CD4-positive, alpha-beta T cell treated with Interleukin-10 for 1 hour (primary cell): ENCODE measurements around the gene MYNN.
"Not testable (repeated sequence)": the region's sequence is repeated elsewhere in the genome, so short reads cannot be mapped to it uniquely, and the experiment has no call there.

Experiments used
- DNase-seq: peaks from one replicate; pipeline ENCODE4 v3.0.0-alpha.2; 2020

The MYNN gene

GRCh38 chr3:169772897-169773816, at the start of gene MYNN:
MYNN (plus strand) TSS chr3:169773396; CDS start chr3:169774296, 900 bp downstream.
- DNase-seq, result peak; percentile 92

GRCh38 chr3:169731857-169732256, 41.3 kb upstream of the MYNN start:
- not testable (repeated sequence) for DNase-seq

GRCh38 chr3:169739067-169739466, 34.1 kb upstream of the MYNN start:
- DNase-seq, result no peak

- DNase-seq, result no peak
Measured at GRCh38 chr3:169744366-169745054, 28.7 kb upstream of the MYNN start.

GRCh38 chr3:169746924-169747323, 26.3 kb upstream of the MYNN start:
- DNase-seq, result no peak

GRCh38 chr3:169748670-169749069, 24.5 kb upstream of the MYNN start:
- no peak for DNase-seq

GRCh38 chr3:169750665-169751064, 22.5 kb upstream of the MYNN start:
- DNase-seq, result no peak

- DNase-seq, result no peak
Measured at GRCh38 chr3:169751875-169752274, 21.3 kb upstream of the MYNN start.

GRCh38 chr3:169754711-169755110, 18.5 kb upstream of the MYNN start:
- DNase-seq, result no peak

GRCh38 chr3:169755488-169755887, 17.7 kb upstream of the MYNN start:
- no peak for DNase-seq

GRCh38 chr3:169758359-169758994, 14.7 kb upstream of the MYNN start:
- no peak for DNase-seq

- peak; percentile 39 for DNase-seq
Measured at GRCh38 chr3:169759256-169759655, 13.9 kb upstream of the MYNN start.

GRCh38 chr3:169760479-169760878, 12.7 kb upstream of the MYNN start:
- DNase-seq, result no peak

GRCh38 chr3:169764312-169764881, 8.8 kb upstream of the MYNN start:
- DNase-seq, result peak; percentile 72

- DNase-seq, result peak; percentile 97
Measured at GRCh38 chr3:169764882-169765612, 8.1 kb upstream of the MYNN start, which contains the start of gene TERC. TERC (minus strand) TSS chr3:169765060.

- DNase-seq, result peak; percentile 72
Measured at GRCh38 chr3:169769287-169770181, 3.7 kb upstream of the MYNN start, which contains the start of gene ACTRT3. ACTRT3 (minus strand) TSS chr3:169769561; CDS start chr3:169769520, 41 bp downstream.

GRCh38 chr3:169771497-169772304, 1.5 kb upstream of the MYNN start:
- DNase-seq, result peak; percentile 92

- DNase-seq, result peak; percentile 76
Measured at GRCh38 chr3:169772305-169772896, 795 bp upstream of the MYNN start.

- DNase-seq, result peak; percentile 12
Measured at GRCh38 chr3:169774186-169774585, 990 bp downstream of the MYNN start.

GRCh38 chr3:169777822-169778221, 4.6 kb downstream of the MYNN start:
- DNase-seq, result no peak
